Suprapubic skin (tissue), 4 donors: ENCODE data around the gene SRD5A1.

Experiments
- EP300 ChIP-seq: sonication (generic); formaldehyde crosslinking; IDR thresholded peaks from one replicate; pipeline ENCODE4 v1.6.1; 2017; ENCODE audit warnings: antibody characterized with exemption
- POLR2AphosphoS5 ChIP-seq, 3 donors: sonication (generic); formaldehyde crosslinking; IDR thresholded peaks; one replicate each; pipeline ENCODE4 v1.6.1; 2017; ENCODE audit warnings: antibody characterized with exemption in 3 of 3
- TF ChIP-seq, protein P1 (sequence below), 2 donors: fragments of 200-600 bp in 1 of 2; fragments of 450-650 bp in 1 of 2; sonication (generic) in 1 of 2; IDR thresholded peaks; one replicate each; pipeline ENCODE4 v1.5.1; 2016 to 2019; ENCODE audit warnings: antibody characterized with exemption in 2 of 2, mild to moderate bottlenecking in 1 of 2, moderate library complexity in 1 of 2

DNA sequence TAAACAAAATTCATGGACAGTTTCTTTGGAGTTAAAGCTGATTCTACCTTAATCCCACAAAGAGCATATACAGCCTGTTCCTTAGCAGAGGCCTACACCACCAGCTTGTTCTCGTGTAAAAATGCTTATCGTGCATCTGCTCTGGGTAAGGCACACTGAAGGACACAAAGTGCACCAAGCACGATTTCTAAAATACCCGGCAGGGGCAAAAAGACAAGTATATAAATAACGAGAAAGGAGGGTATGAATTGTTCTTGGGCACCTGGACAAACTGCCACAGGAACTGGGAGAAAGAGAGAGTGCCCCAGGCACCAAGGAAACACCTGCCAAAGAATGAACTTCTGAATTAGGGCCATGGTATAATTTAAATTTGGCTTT lies 25.7 kb upstream of the SRD5A1 start:
- TF ChIP-seq POLR2AphosphoS5 (IDR thresholded peaks at IDR 0.05) (no peak), EP300 (no peak)
- TF ChIP-seq, protein P1, sequence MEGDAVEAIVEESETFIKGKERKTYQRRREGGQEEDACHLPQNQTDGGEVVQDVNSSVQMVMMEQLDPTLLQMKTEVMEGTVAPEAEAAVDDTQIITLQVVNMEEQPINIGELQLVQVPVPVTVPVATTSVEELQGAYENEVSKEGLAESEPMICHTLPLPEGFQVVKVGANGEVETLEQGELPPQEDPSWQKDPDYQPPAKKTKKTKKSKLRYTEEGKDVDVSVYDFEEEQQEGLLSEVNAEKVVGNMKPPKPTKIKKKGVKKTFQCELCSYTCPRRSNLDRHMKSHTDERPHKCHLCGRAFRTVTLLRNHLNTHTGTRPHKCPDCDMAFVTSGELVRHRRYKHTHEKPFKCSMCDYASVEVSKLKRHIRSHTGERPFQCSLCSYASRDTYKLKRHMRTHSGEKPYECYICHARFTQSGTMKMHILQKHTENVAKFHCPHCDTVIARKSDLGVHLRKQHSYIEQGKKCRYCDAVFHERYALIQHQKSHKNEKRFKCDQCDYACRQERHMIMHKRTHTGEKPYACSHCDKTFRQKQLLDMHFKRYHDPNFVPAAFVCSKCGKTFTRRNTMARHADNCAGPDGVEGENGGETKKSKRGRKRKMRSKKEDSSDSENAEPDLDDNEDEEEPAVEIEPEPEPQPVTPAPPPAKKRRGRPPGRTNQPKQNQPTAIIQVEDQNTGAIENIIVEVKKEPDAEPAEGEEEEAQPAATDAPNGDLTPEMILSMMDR (IDR thresholded peaks at IDR 0.05), result no peak
